Stimulated activated CD8-positive, alpha-beta memory T cell treated with anti-CD3 and anti-CD28 coated beads, Interleukin-15, amount 100 ng/mL, for 48 hours (primary cell): Measurements from ENCODE around the gene ARHGAP42.
"Not testable (repeated sequence)": the region's sequence is repeated elsewhere in the genome, so short reads cannot be mapped to it uniquely, and the experiment has no call there.

Experiments used
- DNase-seq, 2 donors: peaks; one replicate each; pipeline ENCODE4 v3.0.0-alpha.2; 2020; ENCODE audit warnings: low read depth in 2 of 2

ARHGAP42 gene

GRCh38 chr11:100872951-100873740, 186.1 kb downstream of the ARHGAP42 start:
- no peak for DNase-seq

GRCh38 chr11:100874203-100874602, 187.1 kb downstream of the ARHGAP42 start:
- no peak for DNase-seq

- DNase-seq: no peak
Measured at GRCh38 chr11:100875521-100875869, 188.4 kb downstream of the ARHGAP42 start.

GRCh38 chr11:100876815-100877520, 189.9 kb downstream of the ARHGAP42 start:
- DNase-seq: no peak

GRCh38 chr11:100878474-100878873, 191.4 kb downstream of the ARHGAP42 start:
- no peak for DNase-seq

- no peak for DNase-seq
Measured at GRCh38 chr11:100882957-100883356, 195.9 kb downstream of the ARHGAP42 start.

- no peak for DNase-seq
Measured at GRCh38 chr11:100883830-100884229, 196.7 kb downstream of the ARHGAP42 start.

- no peak for DNase-seq
Measured at GRCh38 chr11:100887659-100888058, 200.6 kb downstream of the ARHGAP42 start.

- no peak for DNase-seq
Measured at GRCh38 chr11:100888836-100889235, 201.7 kb downstream of the ARHGAP42 start.

GRCh38 chr11:100889758-100890157, 202.7 kb downstream of the ARHGAP42 start:
- DNase-seq: no peak

GRCh38 chr11:100890789-100891188, 203.7 kb downstream of the ARHGAP42 start:
- no peak for DNase-seq

GRCh38 chr11:100892886-100893285, 205.8 kb downstream of the ARHGAP42 start:
- DNase-seq: no peak

- DNase-seq: no peak
Measured at GRCh38 chr11:100895449-100895848, 208.4 kb downstream of the ARHGAP42 start.

GRCh38 chr11:100895976-100896375, 208.9 kb downstream of the ARHGAP42 start:
- not testable (repeated sequence) for DNase-seq

- DNase-seq: not testable (repeated sequence)
Measured at GRCh38 chr11:100901471-100901870, 214.4 kb downstream of the ARHGAP42 start.

- no peak for DNase-seq
Measured at GRCh38 chr11:100902454-100903141, 215.5 kb downstream of the ARHGAP42 start.

GRCh38 chr11:100903284-100903683, 216.2 kb downstream of the ARHGAP42 start:
- DNase-seq: no peak

- no peak for DNase-seq
Measured at GRCh38 chr11:100905684-100906083, 218.6 kb downstream of the ARHGAP42 start.

- DNase-seq: no peak
Measured at GRCh38 chr11:100908746-100909145, 221.7 kb downstream of the ARHGAP42 start.

GRCh38 chr11:100910808-100911207, 223.7 kb downstream of the ARHGAP42 start:
- DNase-seq: no peak

GRCh38 chr11:100914415-100915110, 227.5 kb downstream of the ARHGAP42 start:
- no peak for DNase-seq
